Liver (tissue), 9 donors: ENCODE data around the gene RBM15B. TPM values are rescaled to one million over a fixed set of nuclear protein-coding genes. Genes with fewer than 3 reads are reported as not detected.

Experiments used
- DNase-seq: peaks from one replicate; pipeline ENCODE4 v3.0.0-alpha.2; 2017; ENCODE audit warnings: low spot score
- H3K27ac ChIP-seq, 2 donors: one replicate each; pipeline ENCODE4 v1.7.0; 2013; ENCODE audit warnings: inconsistent platforms in 2 of 2, low read length in 2 of 2, control low read depth in 1 of 2, low read depth in 1 of 2, mild to moderate bottlenecking in 1 of 2
- H3K27me3 ChIP-seq, 4 donors: one replicate each; pipeline versions ENCODE4 v1.6.1 to v1.7.0; 2013; ENCODE audit warnings: low read length in 3 of 4, inconsistent platforms in 1 of 4, mild to moderate bottlenecking in 1 of 4, moderate library complexity in 1 of 4; ENCODE audit not compliant: control insufficient read depth in 4 of 4, insufficient read depth in 4 of 4
- H3K36me3 ChIP-seq, 4 donors: one replicate each; pipeline versions ENCODE4 v1.6.1 to v1.7.0; 2013; ENCODE audit warnings: low read length in 3 of 4, mild to moderate bottlenecking in 3 of 4, low read depth in 1 of 4, moderate library complexity in 1 of 4; ENCODE audit not compliant: control insufficient read depth in 4 of 4, insufficient read depth in 3 of 4
- H3K4me1 ChIP-seq, 4 donors: one replicate each; pipeline versions ENCODE4 v1.6.1 to v1.7.0; 2013; ENCODE audit warnings: low read length in 3 of 4, mild to moderate bottlenecking in 3 of 4, moderate library complexity in 1 of 4; ENCODE audit not compliant: control insufficient read depth in 4 of 4, insufficient read depth in 4 of 4
- H3K4me3 ChIP-seq, 3 donors: one replicate each; pipeline versions ENCODE4 v1.6.1 to v1.7.0; 2013; ENCODE audit warnings: low read length in 3 of 3, control low read depth in 1 of 3, low read depth in 1 of 3, mild to moderate bottlenecking in 1 of 3
- H3K9ac ChIP-seq, 2 donors: one replicate each; pipeline ENCODE4 v1.7.0; 2013; ENCODE audit warnings: low read length in 2 of 2, mild to moderate bottlenecking in 2 of 2, moderate library complexity in 2 of 2, control low read depth in 1 of 2, low read depth in 1 of 2
- H3K9me3 ChIP-seq, 4 donors: one replicate each; pipeline versions ENCODE4 v1.6.1 to v1.7.0; 2013; ENCODE audit warnings: low read length in 3 of 4; ENCODE audit not compliant: control insufficient read depth in 4 of 4
- ATF3 ChIP-seq: IDR thresholded peaks from 2 replicates; pipeline ENCODE4 v1.6.1; 2016; ENCODE audit warnings: antibody characterized with exemption
- CTCF ChIP-seq: fragments of 150-350 bp; IDR thresholded peaks from 2 replicates; pipeline ENCODE4 v1.5.1; 2017; ENCODE audit warnings: improper control_type of control experiment, low read depth, low read length; ENCODE audit not compliant: missing input control
- EGR1 ChIP-seq, 2 donors: IDR thresholded peaks; 2 replicates each; pipeline ENCODE4 v1.6.1; 2016 to 2018; ENCODE audit warnings: antibody characterized with exemption in 2 of 2, low read depth in 2 of 2
- FOXA1 ChIP-seq: IDR thresholded peaks from 2 replicates; pipeline ENCODE4 v1.6.1; 2016; ENCODE audit warnings: antibody characterized with exemption
- FOXA2 ChIP-seq: IDR thresholded peaks from 2 replicates; pipeline ENCODE4 v1.6.1; 2016; ENCODE audit warnings: antibody characterized with exemption
- GABPA ChIP-seq, 2 donors: IDR thresholded peaks in 1 of 2; conservative IDR thresholded peaks in 1 of 2; 2 replicates each; pipeline ENCODE4 v1.6.1; 2016; ENCODE audit warnings: antibody characterized with exemption in 2 of 2, mild to moderate bottlenecking in 1 of 2, moderate library complexity in 1 of 2
- HNF4A ChIP-seq, 2 donors: conservative IDR thresholded peaks; 2 replicates each; pipeline ENCODE4 v1.6.1; 2016; ENCODE audit warnings: antibody characterized with exemption in 2 of 2, mild to moderate bottlenecking in 2 of 2
- HNF4G ChIP-seq: IDR thresholded peaks from 2 replicates; pipeline ENCODE4 v1.6.1; 2016; ENCODE audit warnings: antibody characterized with exemption
- JUND ChIP-seq, 2 donors: IDR thresholded peaks; 2 replicates each; pipeline ENCODE4 v1.6.1; 2016; ENCODE audit warnings: antibody characterized with exemption in 2 of 2
- MAX ChIP-seq: IDR thresholded peaks from 2 replicates; pipeline ENCODE4 v1.6.1; 2016; ENCODE audit warnings: antibody characterized with exemption
- NR2F2 ChIP-seq: IDR thresholded peaks from 2 replicates; pipeline ENCODE4 v1.6.1; 2016; ENCODE audit warnings: antibody characterized with exemption
- RAD21 ChIP-seq, 2 donors: IDR thresholded peaks; 2 replicates each; pipeline ENCODE4 v1.6.1; 2016; ENCODE audit warnings: antibody characterized with exemption in 2 of 2, mild to moderate bottlenecking in 2 of 2
- REST ChIP-seq: IDR thresholded peaks from 2 replicates; pipeline ENCODE4 v1.6.1; 2016; ENCODE audit warnings: antibody characterized with exemption, mild to moderate bottlenecking
- SP1 ChIP-seq: IDR thresholded peaks from 2 replicates; pipeline ENCODE4 v1.6.1; 2018; ENCODE audit warnings: antibody characterized with exemption, mild to moderate bottlenecking
- TAF1 ChIP-seq: conservative IDR thresholded peaks from 2 replicates; pipeline ENCODE4 v1.6.1; 2016; ENCODE audit warnings: antibody characterized with exemption, mild to moderate bottlenecking
- YY1 ChIP-seq: IDR thresholded peaks from 2 replicates; pipeline ENCODE4 v1.6.1; 2016; ENCODE audit warnings: antibody characterized with exemption, mild to moderate bottlenecking
- ZBTB33 ChIP-seq: IDR thresholded peaks from 2 replicates; pipeline ENCODE4 v1.6.1; 2016; ENCODE audit warnings: antibody characterized with exemption
- WGBS: extraction: QIAGEN DNeasy Blood & Tissue Kit; methylation state at CpG from one replicate; pipeline ENCODE4 v1.1.7; 2013; 5-methylcytosine and 5-hydroxymethylcytosine counted together
- polyA plus RNA-seq, 2 donors: library from polyadenylated mRNA; stranded (reverse) in 1 of 2; unstranded in 1 of 2; fragments of 200-250 nt in 1 of 2; fragments of >200 nt in 1 of 2; fragmentation: Nextera tagmentation in 1 of 2; extraction: Ambion mirVana in 1 of 2; gene quantifications; one replicate each; pipeline versions ENCODE4 v1.2.1 to v1.2.3, GENCODE V29; 2013 to 2015
- total RNA-seq, 2 donors: library from RNA; depleted of rRNA; stranded (reverse); fragments of >200 nt; gene quantifications; one replicate each; pipeline ENCODE4 v1.2.3, GENCODE V29; 2014
- donor health status: healthy.
- donor health status: healthy.
- donor health status: healthy.
- donor health status: healthy.
- donor health status: healthy.

The RBM15B gene
- total and polyA plus RNA-seq, 4 donors, result 2.3 to 14.8 (median 10.0) TPM

- Histone ChIP-seq H3K4me1 (no peaks in the 10 kb centered on the region), H3K27me3 (no peaks in the 10 kb centered on the region), H3K27ac (no peak overlapping the region), H3K36me3 (no peaks in the 10 kb centered on the region), H3K4me3 (no peak overlapping the region), H3K9me3 (no peaks in the 10 kb centered on the region), H3K9ac (no peak overlapping the region)
- 80% methylated on average over 8 of the region's 8 CpGs for WGBS
- no peak for DNase-seq
- TF ChIP-seq JUND (IDR thresholded peaks at IDR 0.05) (no peak), FOXA1 (no peak), YY1 (no peak), TAF1 (no peak), EGR1 (IDR thresholded peaks at IDR 0.05; ENCODE audit: low read depth in 2 of 2) (no peak), ATF3 (no peak), HNF4A (conservative IDR thresholded peaks at IDR 0.05) (no peak), ZBTB33 (no peak), HNF4G (no peak), REST (no peak), MAX (no peak), CTCF (no peak), NR2F2 (no peak), SP1 (no peak), FOXA2 (no peak), RAD21 (IDR thresholded peaks at IDR 0.05) (no peak), GABPA (IDR thresholded peaks at IDR 0.05 in 1 of 2, conservative IDR thresholded peaks at IDR 0.05 in 1 of 2) (no peak)
Measured at GRCh38 chr3:51355891-51356578, 35.0 kb upstream of the RBM15B start.
